Nephron progenitor cell (in vitro differentiated cells): Measurements from ENCODE around the gene PID1.

ENCODE experiments used
- DNase-seq: peaks from one replicate; pipeline ENCODE4 v3.0.0; 2021
- H3K27ac Mint-ChIP-seq: 2 replicates; pipeline ENCODE4 v1.8.0; 2021; ENCODE audit warnings: mild to moderate bottlenecking, moderate library complexity, mixed read lengths
- H3K27me3 Mint-ChIP-seq: 2 replicates; pipeline ENCODE4 v1.8.0; 2021; ENCODE audit warnings: mild to moderate bottlenecking, low read depth, mixed read lengths; ENCODE audit not compliant: poor library complexity
- H3K36me3 Mint-ChIP-seq: 2 replicates; pipeline ENCODE4 v1.8.0; 2021; ENCODE audit warnings: low read depth, mixed read lengths
- H3K4me1 Mint-ChIP-seq: 2 replicates; pipeline ENCODE4 v1.8.0; 2021; ENCODE audit warnings: mixed read lengths
- H3K4me3 Mint-ChIP-seq: 2 replicates; pipeline ENCODE4 v1.8.0; 2021; ENCODE audit warnings: mild to moderate bottlenecking, moderate library complexity, mixed read lengths
- H3K9me3 Mint-ChIP-seq: 2 replicates; pipeline ENCODE4 v1.8.0; 2021; ENCODE audit warnings: mild to moderate bottlenecking, moderate library complexity, mixed read lengths
- TF ChIP-seq, protein P1 (sequence below): fragments of 200-600 bp; sonication (generic); IDR thresholded peaks from 2 replicates; pipeline ENCODE4 v1.5.0; 2021; ENCODE audit warnings: antibody characterized with exemption

The PID1 gene

DNA sequence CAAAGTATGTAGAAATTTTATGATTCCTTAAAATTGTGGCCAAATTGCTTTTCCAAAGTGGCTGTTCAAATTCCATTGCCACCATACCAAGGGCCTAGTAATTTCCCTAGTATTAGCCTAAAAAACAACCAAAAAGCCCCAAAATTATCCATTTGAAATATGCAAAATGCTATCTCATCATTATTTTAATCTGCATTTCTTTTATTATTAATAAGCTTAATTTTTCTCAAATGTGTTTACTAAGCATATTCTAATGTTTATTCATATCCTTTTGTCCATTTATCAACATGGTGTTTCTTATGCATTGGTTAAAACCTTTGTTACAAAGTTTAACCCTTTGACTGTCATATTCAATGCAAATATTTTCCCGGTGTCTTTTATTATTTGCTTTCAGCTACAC, 48.0 kb downstream of the PID1 start:
- no peak overlapping the region for H3K27ac Mint-ChIP-seq
- H3K36me3 Mint-ChIP-seq: no peaks in the 10 kb centered on the region
- TF ChIP-seq, protein P1, sequence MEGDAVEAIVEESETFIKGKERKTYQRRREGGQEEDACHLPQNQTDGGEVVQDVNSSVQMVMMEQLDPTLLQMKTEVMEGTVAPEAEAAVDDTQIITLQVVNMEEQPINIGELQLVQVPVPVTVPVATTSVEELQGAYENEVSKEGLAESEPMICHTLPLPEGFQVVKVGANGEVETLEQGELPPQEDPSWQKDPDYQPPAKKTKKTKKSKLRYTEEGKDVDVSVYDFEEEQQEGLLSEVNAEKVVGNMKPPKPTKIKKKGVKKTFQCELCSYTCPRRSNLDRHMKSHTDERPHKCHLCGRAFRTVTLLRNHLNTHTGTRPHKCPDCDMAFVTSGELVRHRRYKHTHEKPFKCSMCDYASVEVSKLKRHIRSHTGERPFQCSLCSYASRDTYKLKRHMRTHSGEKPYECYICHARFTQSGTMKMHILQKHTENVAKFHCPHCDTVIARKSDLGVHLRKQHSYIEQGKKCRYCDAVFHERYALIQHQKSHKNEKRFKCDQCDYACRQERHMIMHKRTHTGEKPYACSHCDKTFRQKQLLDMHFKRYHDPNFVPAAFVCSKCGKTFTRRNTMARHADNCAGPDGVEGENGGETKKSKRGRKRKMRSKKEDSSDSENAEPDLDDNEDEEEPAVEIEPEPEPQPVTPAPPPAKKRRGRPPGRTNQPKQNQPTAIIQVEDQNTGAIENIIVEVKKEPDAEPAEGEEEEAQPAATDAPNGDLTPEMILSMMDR: no peak
- no peak for DNase-seq
- peaks cover 3% of the 10 kb centered on the region for H3K27me3 Mint-ChIP-seq
- H3K4me3 Mint-ChIP-seq: no peak overlapping the region
- H3K4me1 Mint-ChIP-seq: no peaks in the 10 kb centered on the region
- H3K9me3 Mint-ChIP-seq: peaks cover 4% of the 10 kb centered on the region

DNA sequence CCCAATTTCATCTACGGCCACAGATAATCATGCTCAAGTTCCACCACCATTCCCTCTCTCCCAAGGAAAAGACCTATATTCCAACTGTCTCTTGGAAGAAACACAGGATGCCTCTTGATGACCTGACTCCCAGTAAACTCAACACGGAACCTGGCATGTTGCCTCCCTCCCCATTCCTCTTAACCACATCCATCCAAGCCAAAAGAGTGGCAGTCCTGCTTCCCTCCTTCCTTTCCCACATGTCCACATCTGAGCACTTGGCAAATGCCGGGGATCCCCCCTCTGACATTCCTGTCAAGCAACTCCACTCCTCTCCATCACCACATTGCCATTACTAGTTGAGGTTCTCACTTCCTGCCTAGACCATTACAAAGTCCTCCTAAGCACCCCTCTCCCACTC, 49.4 kb downstream of the PID1 start:
- no peaks in the 10 kb centered on the region for H3K36me3 Mint-ChIP-seq
- H3K27me3 Mint-ChIP-seq: peaks cover 3% of the 10 kb centered on the region
- TF ChIP-seq, protein P1: no peak
- H3K27ac Mint-ChIP-seq: no peak overlapping the region
- no peak overlapping the region for H3K4me3 Mint-ChIP-seq
- DNase-seq: no peak
- H3K4me1 Mint-ChIP-seq: no peaks in the 10 kb centered on the region
- H3K9me3 Mint-ChIP-seq: peaks cover 4% of the 10 kb centered on the region

DNA sequence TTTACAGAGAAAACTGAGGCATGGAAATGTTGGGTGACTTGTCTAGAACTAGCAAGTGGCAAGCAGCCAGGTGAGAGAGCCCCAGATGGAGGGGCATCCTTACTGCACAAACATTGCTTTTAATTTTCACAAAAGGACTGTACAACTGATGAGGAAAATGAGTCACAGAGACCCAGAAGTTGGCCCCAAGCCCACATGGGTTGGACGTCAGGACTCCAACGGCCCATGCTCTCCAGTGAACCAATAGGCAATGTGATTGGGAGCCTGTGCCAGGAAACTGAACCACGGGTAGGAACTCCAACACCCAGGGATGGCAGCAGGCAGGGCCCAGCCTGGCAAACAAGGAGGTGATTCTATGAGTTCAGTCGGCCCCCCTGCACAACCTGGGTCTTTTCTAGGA, 50.8 kb downstream of the PID1 start:
- no peak overlapping the region for H3K27ac Mint-ChIP-seq
- no peak overlapping the region for H3K4me3 Mint-ChIP-seq
- TF ChIP-seq, protein P1: no peak
- H3K4me1 Mint-ChIP-seq: no peaks in the 10 kb centered on the region
- DNase-seq: no peak
- no peaks in the 10 kb centered on the region for H3K36me3 Mint-ChIP-seq
- H3K27me3 Mint-ChIP-seq: peaks cover 3% of the 10 kb centered on the region
- peaks cover 4% of the 10 kb centered on the region for H3K9me3 Mint-ChIP-seq

DNA sequence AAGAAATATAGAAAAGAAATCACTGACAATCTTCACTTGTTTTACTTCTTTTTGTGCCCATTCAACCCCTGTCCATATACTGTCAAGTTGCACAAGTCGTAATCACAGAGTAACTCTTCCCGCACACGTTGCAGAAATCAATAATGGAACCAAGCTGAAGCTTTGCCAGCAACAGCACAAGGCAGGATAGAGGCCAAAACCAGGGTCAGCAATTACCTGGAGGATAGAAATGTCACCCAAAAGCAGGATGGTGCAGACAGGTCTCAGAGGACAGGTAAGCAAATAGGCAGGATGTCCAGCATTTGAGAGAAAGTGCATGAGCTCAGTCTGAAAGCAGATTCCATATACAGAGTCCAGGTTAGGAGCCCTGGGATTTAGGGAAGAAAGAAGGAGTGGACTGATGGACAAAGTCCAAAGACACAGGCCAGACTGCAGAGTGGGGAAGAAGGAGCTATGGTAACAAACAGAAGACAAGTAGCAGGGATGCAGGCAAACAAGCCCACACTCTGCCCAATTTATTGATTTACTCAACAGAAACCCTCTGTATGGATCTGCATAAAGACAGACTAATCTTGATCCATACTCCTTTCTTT, 52.7 kb downstream of the PID1 start:
- H3K36me3 Mint-ChIP-seq: no peaks in the 10 kb centered on the region
- H3K4me3 Mint-ChIP-seq: no peak overlapping the region
- TF ChIP-seq, protein P1: no peak
- peaks cover 4% of the 10 kb centered on the region for H3K9me3 Mint-ChIP-seq
- no peak for DNase-seq
- no peaks in the 10 kb centered on the region for H3K4me1 Mint-ChIP-seq
- peaks cover 3% of the 10 kb centered on the region for H3K27me3 Mint-ChIP-seq
- no peak overlapping the region for H3K27ac Mint-ChIP-seq

DNA sequence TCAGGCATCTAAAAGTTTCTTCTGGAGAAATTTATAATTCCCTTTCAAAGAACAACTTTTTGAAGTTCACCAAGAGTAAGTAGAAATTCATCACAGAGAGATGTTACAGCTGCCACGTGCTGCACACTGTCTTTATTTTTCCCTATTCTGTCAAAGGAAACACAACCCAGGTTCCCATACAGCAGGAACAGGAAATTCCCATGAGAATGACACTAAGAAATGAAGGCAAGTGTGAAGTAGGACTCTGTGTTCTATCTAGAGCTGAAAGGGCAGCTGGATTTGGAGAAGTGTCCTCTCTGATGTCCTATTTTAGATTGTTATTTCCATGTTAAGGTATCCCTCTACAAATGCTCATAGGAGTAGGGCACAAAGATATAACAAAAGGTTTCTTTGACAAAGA, 58.8 kb downstream of the PID1 start:
- H3K9me3 Mint-ChIP-seq: no peaks in the 10 kb centered on the region
- no peaks in the 10 kb centered on the region for H3K36me3 Mint-ChIP-seq

DNA sequence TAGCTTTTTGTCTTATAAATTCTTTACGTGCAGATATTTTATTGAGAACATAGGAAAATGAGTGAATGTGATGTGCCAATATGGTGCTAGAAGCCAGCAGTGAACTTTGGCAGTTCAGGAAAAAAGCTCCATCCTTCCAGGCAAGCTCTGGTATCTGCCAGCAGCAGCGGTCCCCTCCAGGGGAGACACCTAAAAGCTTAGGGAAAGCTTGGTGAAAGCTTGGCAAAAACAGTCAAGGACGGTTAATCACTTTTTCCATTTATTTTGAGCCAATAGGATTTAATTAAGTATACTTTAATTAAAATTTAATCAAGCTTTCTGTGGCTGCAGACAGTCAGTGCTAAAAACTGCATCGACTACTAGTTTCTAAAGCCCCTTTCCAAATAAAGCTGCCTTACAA, 60.4 kb downstream of the PID1 start:
- H3K27ac Mint-ChIP-seq: no peak overlapping the region
- no peak overlapping the region for H3K4me3 Mint-ChIP-seq
- peaks cover 11% of the 10 kb centered on the region for H3K27me3 Mint-ChIP-seq
- H3K9me3 Mint-ChIP-seq: no peaks in the 10 kb centered on the region
- TF ChIP-seq, protein P1: no peak
- DNase-seq: no peak
- H3K36me3 Mint-ChIP-seq: no peaks in the 10 kb centered on the region
- no peaks in the 10 kb centered on the region for H3K4me1 Mint-ChIP-seq

More for the DNA sequence above, 58.8 kb downstream of the PID1 start:
- Mint-ChIP-seq H3K4me1 (no peaks in the 10 kb centered on the region), H3K4me3 (no peak overlapping the region), H3K27me3 (peaks cover 11% of the 10 kb centered on the region), H3K27ac (no peak overlapping the region)
- no peak for DNase-seq
- TF ChIP-seq, protein P1: no peak
